ENCODE measurements around the gene SPAG16. TPM values are rescaled to one million over a fixed set of nuclear protein-coding genes. Genes with fewer than 3 reads are reported as not detected.

Gene SPAG16
- polyA plus RNA-seq, 1 donor = 15.4 TPM

DNA sequence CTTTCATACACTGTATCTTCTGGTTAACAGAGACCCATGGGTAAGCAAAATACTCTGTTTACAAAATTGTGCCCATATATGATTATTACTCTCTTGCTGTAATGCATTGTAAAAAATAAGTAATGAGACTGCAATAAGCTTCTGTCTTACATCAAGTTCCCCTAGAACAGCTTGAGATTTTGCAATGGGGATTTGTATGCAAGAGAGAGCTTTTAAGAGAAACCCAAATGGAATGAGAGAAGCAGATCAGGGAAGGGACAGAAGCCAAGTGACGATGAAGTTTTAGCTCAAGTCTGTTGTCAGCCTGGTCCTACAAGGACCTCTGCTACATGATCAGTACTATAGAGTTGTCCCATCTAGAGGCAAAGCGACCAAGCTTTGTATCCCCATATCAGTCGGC, 908.4 kb downstream of the SPAG16 start:
- DNase-seq = no peak

DNA sequence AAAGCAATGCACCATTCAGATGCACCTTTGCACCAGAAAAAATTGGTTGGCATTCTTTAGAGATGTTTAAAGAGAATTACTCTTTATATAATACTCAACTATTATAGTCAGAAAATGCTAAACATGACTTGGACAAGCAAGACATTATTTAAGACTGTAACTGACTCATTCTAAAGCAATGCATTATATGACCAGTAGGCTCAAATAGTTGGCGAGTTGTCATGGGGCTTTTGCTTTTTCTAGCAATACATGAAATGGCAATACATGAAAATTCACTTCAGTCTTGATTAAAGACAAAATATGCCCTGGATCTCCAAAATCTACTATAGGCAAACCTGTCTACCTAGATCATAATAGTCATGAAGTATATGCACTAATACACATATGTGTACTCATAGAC, 909.7 kb downstream of the SPAG16 start:
- no peak for DNase-seq

DNA sequence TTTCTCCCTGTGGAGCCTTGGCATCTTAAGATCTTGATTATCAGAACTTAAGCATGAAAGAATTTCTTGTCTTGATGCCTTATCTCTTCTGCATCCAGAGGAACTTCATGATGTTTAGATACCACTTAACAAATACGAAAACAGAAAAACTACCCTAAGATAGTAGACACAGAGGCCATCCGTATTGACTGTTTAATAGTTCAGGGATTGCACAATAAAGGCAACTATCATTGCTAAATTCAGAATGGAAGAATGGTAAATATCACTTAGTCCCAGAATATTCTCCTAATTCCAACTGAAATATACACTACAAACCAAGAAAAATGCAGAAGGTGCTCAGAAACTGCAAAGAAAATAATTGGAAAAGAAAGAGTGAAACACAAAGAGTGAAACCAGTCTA, 912.0 kb downstream of the SPAG16 start:
- DNase-seq = no peak

DNA sequence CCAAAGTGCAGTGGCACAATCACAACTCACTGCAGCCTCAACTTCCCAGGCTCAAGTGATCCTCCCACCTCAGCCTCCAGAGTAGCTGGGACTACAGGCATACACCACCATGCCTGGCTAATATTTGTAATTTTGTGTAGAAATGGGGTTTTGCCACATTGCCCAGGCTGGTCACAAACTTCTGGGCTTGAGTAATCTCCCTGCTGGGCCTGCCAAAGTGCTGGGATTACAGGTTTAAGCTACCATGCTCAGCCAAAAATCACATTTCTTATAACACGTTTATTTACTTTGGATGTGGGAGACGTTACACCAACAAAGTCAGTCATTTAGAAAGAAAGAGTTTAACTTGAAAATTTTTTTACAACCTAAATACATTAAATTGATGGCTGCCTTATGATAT, 917.6 kb downstream of the SPAG16 start:
- no peak for DNase-seq

DNA sequence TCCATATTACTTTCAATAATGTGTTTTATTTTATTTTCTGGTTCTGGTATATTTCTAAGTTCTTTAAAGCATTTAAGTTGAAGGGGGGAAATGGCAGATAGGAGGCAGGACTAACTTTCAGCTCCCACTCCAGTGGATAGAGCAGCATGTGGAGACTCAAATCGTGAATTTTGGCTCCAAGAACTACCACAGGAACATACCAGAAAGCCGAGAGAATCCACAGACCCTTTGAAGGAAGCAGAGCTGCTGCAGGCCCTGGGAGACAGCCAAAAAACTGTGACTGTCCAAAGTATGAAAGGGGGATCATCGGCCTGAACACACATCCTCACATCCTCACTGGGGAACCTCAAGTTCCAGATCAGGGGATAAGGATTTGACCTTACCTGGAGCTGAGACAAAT, 919.0 kb downstream of the SPAG16 start:
- DNase-seq = no peak

DNA sequence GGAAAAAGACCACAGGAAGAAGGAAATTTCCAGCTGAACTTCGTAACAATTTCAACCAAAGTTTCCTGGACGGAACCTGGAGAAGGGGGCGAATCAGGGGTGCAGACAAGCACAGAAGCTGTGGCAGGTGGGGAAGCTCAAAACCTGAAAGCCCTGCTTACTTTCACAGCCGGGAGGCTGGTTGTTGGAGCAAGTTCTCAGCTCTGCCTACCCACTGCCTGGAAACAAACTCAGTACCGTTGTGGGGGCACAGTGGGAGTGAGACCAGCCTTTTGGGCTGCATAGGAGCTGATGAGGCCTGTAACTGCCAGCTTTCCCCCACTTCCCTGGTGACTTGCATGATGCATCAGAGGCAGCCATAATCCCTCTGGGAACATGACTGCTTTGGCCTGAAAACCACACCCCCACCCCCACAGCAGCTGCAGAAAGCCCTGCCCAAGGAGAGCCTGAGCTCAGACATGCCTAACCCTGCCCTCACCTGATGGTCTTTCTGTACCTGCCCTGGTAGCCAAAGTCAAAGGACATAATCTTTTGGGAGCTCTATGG, 919.6 kb downstream of the SPAG16 start:
- DNase-seq = no peak

DNA sequence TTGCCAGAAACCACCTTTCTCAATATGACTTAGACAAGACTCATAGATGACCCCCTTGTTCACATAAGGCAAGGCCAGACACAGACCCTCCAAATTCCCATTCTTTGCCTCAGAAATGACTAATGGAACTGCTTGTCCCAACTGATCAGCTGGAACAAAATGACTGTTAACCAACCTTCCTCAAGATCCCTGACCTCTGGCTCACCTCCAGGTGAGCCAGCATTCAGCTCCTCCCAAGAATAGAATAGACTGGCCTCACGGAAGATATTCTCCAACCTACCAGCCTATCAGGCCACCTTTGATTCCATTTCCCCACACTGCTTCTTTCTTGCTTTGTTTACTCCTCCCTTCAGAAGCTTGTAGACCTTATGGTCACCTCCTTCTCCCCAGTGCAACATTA, 930.8 kb downstream of the SPAG16 start:
- DNase-seq = no peak

DNA sequence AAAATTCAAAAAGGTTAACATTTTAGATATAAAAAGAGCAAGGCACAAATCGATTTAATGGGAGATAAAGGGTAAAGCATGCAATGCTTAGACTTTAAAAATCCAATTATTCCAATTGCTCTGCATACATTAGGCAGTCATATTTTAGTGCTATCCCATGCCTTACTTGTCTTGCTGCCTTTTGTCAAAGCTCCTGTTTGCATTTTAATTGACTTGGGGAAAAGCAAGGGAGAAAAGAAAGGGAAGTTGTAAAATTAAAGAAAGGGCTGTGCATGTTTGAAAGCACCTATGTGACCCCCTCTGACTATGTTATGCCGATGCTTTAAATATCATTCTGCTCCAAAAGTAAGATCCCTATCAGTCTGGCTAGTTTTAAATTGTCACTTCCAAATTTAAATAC, 932.9 kb downstream of the SPAG16 start:
- no peak for DNase-seq

DNA sequence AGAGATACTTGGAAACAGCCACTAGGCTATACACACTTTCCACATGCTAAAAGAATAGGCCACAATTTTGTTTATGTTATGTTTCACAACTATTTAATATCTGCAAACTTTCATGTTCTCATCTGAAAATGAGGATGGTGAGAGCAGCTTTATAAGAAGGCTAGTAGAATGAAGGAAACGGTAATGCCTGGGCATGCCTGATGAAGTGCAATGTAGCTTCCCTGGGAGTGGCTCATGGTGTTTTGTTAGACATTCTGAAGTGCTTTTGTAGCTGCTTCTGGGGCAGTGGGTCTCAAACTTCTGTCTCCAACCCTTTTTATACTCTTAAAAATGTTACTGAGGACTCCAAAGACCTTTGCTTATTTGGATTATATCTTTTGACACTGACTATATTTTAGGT, 933.3 kb downstream of the SPAG16 start:
- no peak for DNase-seq

DNA sequence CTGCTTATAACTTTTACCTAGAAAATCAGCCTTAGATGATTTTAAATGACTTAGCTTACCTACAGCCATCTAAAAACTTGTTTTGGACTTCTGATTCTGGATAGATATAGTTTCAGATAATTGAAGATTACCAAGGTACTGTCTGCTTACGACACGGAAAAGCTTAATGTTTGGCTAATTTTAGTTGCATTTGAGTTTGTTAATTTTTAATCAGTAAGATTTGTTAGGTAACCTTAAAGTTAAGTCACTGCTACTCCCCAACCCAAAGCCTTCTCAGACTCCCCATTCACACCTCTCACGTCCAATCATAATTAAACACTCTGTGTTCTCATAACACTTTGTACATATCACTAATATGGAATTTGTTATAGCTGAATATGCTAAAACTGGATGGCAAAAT, 936.0 kb downstream of the SPAG16 start:
- no peak for DNase-seq

DNA sequence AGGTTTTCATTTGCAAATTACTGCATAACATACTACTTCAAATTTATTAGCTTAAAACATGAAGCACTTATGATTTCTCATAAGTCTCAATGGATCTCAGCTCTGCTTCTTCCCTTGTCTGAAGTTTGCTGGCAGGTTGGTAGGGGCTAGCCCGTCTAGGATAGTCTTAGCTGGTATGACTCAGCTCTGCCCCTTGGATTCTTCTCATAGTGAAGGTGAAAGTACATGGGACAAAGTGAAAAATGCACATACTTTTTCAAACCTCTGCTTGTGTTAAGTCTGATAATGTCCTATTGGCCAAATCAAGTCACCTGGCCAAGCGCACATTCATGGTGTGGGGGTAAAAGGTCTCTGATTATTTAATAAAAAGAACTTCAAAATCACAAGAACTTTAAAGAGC, 941.8 kb downstream of the SPAG16 start:
- no peak for DNase-seq

DNA sequence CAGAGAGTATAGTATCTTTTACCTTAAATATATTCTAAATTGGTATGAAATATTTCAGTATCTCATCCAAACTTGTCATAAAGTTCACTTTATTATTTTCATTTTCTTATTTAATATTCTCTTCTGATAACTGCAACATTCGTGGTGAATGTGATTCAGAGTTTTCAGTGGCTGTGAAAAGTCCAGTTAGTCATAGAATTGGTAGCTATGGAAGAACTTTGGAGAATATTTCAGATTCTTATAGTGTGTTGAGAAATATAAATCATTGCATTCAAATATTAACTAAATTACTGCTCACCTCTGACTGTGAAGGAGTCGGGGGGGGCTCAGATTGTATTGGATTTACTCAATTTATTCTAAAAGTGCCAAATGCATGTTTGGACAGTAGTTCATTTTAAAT, 948.0 kb downstream of the SPAG16 start:
- DNase-seq = no peak

DNA sequence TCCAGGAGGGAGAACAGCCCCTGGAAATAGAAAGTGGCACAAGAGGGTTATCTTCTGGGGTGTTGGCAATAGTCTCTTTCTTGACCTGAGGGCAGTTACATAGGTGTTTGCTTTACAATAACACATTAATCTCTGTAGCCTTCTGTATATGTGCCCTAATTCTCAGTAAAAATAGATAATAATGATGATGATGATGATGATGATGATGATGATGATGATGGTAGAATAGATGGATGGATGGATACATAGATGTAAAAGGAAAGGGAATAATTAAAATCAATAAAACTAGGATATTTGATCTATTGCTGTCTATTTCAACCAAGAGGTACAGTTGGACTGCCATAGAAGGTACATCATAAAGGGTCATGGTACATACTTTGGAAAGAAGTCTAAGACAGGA, 948.9 kb downstream of the SPAG16 start:
- no peak for DNase-seq

DNA sequence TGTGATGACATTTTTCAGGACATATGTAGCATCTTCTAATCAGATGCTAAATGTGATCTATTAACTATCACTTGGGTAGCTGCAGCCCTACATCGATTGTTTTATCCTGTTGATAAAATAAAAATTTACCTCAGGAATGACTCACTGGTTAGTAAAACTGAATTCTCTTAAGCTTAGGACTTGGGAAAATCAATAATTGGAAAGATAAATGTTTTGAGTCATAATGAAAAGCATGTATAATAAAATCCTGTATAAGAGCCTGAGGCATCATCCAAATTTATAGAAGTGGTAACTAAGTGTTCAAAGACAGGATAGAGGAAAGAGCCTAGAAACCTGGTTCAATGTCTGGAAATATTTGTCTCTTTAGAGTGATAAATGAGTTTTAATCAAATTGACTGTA, 958.5 kb downstream of the SPAG16 start:
- no peak for DNase-seq

DNA sequence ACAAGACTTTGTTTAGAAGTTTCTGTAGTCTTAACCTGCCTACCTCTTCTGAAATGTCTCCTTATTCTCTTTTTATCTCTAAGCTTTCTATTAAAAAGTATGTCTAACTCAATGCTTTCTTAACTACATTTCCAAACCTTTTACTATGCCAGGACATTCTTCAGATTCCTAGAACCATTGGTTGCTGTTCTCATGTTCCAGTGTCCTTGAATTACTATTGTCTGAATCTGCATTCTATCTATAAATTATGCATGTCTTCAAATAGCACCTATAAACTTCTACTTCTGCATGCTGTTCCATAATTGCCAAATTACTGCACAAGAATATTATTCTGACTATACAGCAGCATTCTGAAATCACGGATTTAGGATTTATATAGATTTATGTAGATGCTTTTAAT, 960.6 kb downstream of the SPAG16 start:
- DNase-seq = no peak

DNA sequence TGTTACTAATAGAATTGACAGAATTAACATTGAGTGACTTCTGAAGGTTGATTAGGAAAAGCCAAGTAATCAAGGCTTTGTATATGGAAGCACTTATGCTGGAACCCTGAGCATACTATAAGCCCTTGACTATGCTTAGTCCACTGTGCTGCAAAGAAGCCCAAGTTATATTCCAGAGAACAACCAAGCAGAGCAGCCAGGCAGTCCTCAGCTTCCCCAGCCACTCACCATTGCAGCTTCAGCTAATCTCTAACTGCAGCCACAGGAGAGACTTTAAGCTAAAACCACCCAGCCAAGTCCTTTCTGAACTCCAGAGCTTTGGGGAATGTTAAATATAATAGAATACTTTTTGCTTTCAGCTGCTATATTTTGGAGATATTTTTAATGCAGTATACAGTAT, 962.2 kb downstream of the SPAG16 start:
- DNase-seq = no peak

DNA sequence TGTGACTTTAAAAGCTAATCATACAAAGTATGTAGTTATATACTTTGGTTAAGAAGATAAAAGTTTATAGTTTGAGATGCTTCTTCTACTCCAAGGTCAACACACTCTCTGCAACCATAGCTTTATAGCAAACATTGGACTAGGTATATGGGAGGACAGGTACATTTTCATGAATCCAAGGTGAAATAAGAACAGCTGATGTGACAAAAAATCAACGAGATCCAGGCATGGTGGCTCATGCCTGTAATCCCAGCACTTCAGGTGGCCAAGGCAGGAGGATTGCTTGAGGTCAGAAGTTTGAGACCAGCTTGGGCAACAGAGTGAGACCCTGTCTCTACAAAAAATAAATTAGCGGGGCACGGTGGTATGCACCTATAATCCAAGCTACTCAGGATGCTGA, 963.3 kb downstream of the SPAG16 start:
- DNase-seq = no peak

DNA sequence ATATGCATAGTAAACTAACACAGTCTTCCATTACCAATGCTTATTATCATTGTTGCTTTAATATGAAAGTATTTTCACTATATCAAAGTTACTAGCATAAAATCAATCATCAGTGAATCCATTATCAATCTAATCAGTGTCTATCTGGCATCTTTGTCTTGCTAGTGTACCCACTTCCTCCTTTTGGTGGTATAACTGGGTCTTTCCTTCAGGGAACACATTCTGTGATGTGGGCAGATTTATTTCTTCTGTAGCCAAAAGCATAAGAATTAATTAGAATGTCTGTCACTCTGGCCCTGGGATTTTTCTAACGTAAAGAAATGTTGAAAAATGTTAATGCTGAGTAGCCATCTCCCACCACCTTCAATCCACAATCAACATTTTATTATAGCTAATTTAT, 970.8 kb downstream of the SPAG16 start:
- DNase-seq = no peak

DNA sequence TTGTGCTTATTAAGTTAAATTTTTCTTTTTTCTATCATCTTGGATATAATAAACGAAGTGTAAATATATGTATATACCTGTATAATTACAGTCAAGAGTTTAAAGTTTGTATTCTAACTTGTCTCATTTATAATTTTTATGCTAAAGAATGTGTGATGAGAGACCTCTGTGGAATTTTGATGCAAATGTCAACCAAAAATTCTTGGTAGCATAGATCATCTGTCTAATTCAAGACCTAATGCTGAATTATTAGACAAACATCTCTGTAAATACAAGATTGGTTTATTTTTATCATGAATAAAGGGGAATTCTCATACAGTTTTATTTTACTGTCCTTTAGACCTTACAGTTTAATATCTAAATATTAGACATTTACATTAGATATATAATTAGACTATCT, 977.4 kb downstream of the SPAG16 start:
- no peak for DNase-seq

DNA sequence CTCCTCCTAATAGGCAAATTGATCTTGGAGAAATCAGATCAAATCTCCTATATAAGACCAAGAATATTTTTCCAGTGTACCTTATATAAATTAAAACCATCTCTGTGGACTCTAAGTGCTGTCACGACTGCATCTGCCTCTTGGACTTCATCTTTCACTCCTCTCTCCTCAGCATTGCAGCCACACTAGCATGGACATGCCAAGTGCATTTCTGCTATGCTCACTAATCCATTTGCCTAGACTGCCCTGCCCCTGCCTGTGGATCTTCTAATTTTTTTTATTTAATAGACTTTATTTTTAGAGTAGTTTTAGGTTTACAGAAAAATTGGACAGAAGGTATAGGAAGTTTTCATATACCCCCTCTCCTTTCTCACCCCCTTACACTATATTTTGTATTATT, 979.9 kb downstream of the SPAG16 start:
- no peak for DNase-seq

DNA sequence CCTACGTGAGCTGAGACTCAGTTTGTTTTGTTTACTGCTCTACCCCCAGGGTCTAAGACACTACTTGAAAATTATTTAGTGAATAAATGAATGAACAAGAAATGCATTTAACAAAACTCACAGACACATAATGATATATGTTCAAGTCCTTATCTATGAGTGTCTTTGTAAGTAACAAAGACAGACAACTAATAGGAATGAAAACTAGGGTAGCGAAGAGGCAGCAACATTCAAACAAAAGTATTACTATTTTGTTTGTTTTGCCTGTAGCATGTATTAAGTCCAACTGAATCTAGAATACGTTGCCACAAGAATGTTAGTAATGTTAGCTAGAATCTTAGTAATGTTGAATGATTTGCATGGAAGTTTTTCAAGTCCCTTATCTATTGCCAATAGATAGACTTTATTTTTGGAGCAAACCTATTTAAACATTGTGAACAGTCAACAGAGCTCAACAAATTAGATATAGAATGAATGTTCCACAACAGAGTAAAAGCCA, 981.8 kb downstream of the SPAG16 start:
- no peak for DNase-seq

DNA sequence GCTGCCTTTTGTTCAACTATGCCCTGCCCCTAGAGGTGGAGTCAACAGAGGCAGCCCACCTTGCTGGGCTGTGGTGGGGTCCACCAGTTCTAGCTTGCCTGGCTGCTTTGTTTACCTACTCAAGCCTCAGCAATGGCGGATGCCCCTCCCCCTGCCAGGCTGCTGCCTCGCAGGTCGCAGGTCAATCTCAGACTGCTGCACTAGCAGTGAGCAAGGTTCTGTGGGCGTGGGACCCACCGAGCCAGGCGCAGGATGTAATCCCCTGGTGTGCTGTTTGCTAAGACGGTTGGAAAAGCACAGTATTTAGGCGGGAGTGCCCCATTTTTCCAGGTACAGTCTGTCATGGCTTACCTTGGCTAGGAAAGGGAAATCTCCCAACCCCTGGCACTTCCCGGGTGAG, 993.6 kb downstream of the SPAG16 start:
- DNase-seq = no peak

DNA sequence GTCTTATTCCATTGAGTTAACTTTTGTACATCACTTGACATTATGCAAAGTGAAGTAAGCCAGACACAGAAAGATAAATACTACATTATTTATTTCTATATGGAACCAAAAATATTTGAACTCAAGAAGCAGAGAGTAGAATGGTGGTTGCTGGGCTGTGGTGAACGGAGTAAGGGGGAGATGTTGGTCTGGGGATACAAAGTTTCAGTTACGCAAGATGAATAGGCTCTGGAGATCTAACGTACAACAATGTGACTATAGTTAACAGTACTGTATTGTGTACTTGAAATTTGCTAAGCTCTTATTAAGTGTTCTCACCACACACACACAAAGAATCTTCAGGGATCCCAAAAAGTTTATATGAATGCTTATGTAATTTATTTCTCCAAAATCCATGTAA, 1001.7 kb downstream of the SPAG16 start:
- DNase-seq = no peak

DNA sequence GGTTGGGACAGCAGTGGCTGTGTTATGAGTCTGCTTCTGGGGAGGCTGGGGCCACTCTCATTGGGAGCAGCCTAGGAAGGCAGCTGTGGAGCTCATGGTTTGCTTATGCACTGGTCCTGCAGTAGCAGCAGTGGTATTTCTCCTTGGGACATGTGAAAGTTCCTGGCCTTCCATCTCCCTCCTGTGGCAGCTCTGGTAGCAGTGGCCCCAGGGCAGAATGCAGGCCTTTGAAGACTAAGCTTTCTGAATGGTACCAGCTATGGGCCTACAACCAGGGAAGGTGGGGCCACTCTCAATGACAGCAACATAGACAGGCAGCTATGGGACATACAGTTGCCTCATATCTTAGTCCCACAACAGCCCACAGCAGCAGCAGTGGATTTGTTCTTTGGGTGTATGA, 1009.3 kb downstream of the SPAG16 start:
- no peak for DNase-seq

DNA sequence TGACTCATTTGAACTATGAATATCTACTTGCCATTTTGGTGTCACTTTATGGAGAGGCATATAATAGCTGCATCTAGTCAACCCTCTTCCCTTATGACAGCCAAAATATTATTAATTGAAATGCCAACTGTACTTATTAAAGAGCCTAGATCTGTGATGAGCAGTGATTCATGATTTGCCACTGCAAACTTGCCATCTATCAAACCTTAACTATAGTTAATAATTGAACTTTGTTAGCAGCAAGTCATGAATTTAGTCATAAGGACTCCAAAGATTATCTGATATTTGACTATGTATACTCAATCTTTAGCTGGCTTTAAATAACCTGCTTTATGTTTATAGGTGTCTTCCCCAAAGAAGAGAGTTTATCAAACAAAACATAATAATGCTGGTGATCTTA, 1010.2 kb downstream of the SPAG16 start:
- no peak for DNase-seq

DNA sequence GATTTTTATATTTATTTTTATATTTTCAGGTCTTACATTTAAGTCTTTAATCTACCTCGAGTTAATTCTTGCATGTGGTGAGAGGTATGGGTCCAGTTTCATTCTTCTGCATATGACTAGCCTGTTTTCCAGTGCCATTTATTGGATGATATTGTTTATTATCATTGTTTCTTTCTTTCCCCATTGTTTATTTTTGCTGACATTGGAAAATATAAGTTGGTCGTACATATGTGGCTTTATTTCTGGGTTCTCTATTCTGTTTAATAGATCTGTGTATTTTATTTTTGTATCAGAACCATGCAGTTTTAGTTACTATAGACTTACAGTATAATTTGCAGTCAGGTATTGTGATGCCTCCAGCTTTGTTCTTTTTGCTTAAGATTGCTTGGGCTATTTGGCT, 1013.2 kb downstream of the SPAG16 start:
- no peak for DNase-seq
